Myocyte (in vitro differentiated cells): ENCODE data around the gene SNF8. TPM values are rescaled to one million over a fixed set of nuclear protein-coding genes. Genes with fewer than 3 reads are reported as not detected.

ENCODE experiments used
- DNase-seq: peaks from one replicate; pipeline ENCODE4 v3.0.0-alpha.2; 2012; ENCODE audit warnings: low read depth
- total RNA-seq: library from RNA; depleted of rRNA; stranded (reverse); fragments of >200 nt; gene quantifications from 2 replicates; pipeline ENCODE4 v1.2.3, GENCODE V29; 2014

Gene SNF8
- total RNA-seq, 1 donor from 2014 or later: 93.2 TPM

GRCh38 chr17:48892940-48893645 is 51.5 kb downstream of the SNF8 start:
- DNase-seq: no peak

GRCh38 chr17:48890086-48890485 is 54.6 kb downstream of the SNF8 start:
- no peak for DNase-seq

DNA sequence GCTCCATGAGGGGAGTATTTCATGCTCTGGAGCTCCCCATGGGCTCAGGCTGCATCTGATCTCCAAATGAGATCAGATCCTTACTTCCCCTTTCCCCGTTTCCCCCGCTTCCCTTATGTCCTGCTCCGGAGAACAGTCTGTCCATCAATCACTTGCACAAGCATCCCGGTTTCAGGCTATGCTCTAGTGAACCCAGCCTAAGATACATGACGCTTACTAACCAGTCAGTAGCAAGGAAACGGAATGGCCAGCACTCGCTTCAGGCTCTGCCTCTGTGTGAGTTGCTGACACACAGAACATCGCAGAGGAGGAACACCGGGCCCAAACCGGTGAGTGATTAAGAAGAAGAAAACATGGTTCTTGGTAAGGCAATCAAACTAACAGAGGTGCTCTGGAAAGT is 61.5 kb downstream of the SNF8 start:
- DNase-seq: no peak

DNA sequence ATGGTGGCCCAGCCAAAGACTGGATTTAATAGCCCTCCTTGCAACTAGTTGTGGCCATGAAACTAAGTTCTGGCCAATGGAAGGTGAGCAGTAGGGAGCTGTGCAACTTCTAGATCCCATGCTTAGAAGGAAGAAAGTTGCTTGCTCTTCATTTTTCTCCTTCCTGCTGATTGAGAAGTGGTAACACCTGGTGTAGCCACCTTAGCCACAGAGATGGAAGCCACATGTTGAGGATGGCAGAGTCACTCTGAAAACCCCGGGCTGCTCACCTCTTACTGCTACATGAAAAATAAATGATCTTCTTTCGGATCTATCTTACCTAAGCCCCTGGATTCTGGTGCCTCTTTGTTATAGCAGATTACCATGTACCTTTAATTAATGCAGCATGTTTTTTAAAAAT is 62.4 kb downstream of the SNF8 start:
- no peak for DNase-seq

Other genes with a start within 250 kb of the SNF8 start
- not detected in 2 replicates for gene PRAC1, start 222.3 kb downstream of the SNF8 start, total RNA-seq
- gene PRAC2, start 221.7 kb downstream of the SNF8 start, total RNA-seq: not detected in 2 replicates
- gene HOXB13, start 216.1 kb downstream of the SNF8 start, total RNA-seq: 1.3 and 1.5 TPM in 2 replicates
- gene TTLL6, start 127.6 kb downstream of the SNF8 start, total RNA-seq: not detected in 2 replicates
- 36.8 and 43.0 TPM in 2 replicates for gene CALCOCO2, start 113.8 kb downstream of the SNF8 start, total RNA-seq
- gene ATP5MC1, start 52.1 kb downstream of the SNF8 start, total RNA-seq: 165 and 189 TPM in 2 replicates
- gene UBE2Z, start 36.4 kb downstream of the SNF8 start, total RNA-seq: 69.2 and 71.4 TPM in 2 replicates
- not detected in 2 replicates for gene GIP, start 23.8 kb upstream of the SNF8 start, total RNA-seq
- gene IGF2BP1, start 52.5 kb upstream of the SNF8 start, total RNA-seq: 6.7 and 9.3 TPM in 2 replicates
- gene B4GALNT2, start 187.9 kb upstream of the SNF8 start, total RNA-seq: not detected in 2 replicates